Sigmoid colon (tissue), 4 donors: Measurements from ENCODE around the gene SEC23B.

Source experiments
- CTCF ChIP-seq, 4 experiments: fragments of 450-650 bp in 3 of 4; fragments of 200-600 bp in 1 of 4; IDR thresholded peaks; one replicate each; pipeline ENCODE4 v1.5.1; 2016 to 2019; ENCODE audit warnings: antibody characterized with exemption in 4 of 4, mild to moderate bottlenecking in 3 of 4, moderate library complexity in 2 of 4
- POLR2A ChIP-seq, 2 donors: fragments of 450-650 bp; IDR thresholded peaks; one replicate each; pipeline ENCODE4 v1.6.1; 2016; ENCODE audit warnings: antibody characterized with exemption in 2 of 2, mild to moderate bottlenecking in 2 of 2, moderate library complexity in 2 of 2
- POLR2AphosphoS5 ChIP-seq, 4 donors: sonication (generic); formaldehyde crosslinking; IDR thresholded peaks; one replicate each; pipeline ENCODE4 v1.6.1; 2017; ENCODE audit warnings: antibody characterized with exemption in 4 of 4

GRCh38 chr20:18537651-18538050 lies 29.9 kb downstream of the SEC23B start:
- TF ChIP-seq POLR2A (IDR thresholded peaks at IDR 0.05) (no peak), CTCF (IDR thresholded peaks at IDR 0.05) (no peak), POLR2AphosphoS5 (IDR thresholded peaks at IDR 0.05) (no peak)
